Measurements from ENCODE around the gene PPWD1. TPM values are rescaled to one million over a fixed set of nuclear protein-coding genes. Genes with fewer than 3 reads are reported as not detected.

Gene PPWD1
- 10 to 100 TPM; 25.0 to 39.7 (median 29.2) TPM for total RNA-seq

GRCh38 chr5:65562731-65563701 is at the start of gene PPWD1, which contains the start of gene CENPK:
PPWD1 (plus strand) TSS chr5:65563296; CDS start chr5:65563311, 15 bp downstream.
CENPK (minus strand) TSS chr5:65563168; CDS start chr5:65554907, 8,261 bp downstream.
- WGBS, 2 donors = 0% methylated on average over 38 to 54 of the region's 54 CpGs
- TF ChIP-seq CTCF (IDR thresholded peaks at IDR 0.05) = no peak
- H3K4me3 ChIP-seq (ENCODE audit: low read depth, poor library complexity, severe bottlenecking) = peak within 1 kb of the TSS; percentile 80
- peak; percentile 95 to 99 for DNase-seq (ENCODE audit: low spot score in 2 of 2)
- intact Hi-C loops (cut with DNase I; ENCODE audit: low total_unique reads) = no loop called here

DNA sequence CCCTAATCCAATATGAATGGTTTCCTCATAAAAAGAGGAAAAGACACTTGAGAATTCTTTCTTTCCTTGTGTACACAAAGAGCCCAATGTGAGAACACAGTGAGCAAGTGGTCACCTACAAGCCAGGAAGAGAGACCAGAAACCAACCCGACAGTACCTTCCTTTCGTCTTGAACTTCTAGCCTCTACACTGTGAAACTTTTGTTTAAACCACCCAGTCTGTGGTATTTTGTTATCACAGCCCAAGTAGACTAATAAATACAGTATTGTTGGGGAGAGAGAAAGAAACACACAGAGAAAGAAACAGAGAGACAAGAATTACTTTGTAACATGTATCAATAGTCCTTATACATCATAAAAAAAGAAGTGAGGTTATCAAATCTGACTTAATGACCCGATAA is 37.4 kb upstream of the PPWD1 start:
- DNase-seq (ENCODE audit: low spot score in 2 of 2) = no peak
- no peak for TF ChIP-seq CTCF (IDR thresholded peaks at IDR 0.05)
- no peak for TF ChIP-seq POLR2A (IDR thresholded peaks at IDR 0.05)
- 91 to 93% methylated on average over 3 of the region's 3 CpGs for WGBS, 2 donors
- intact Hi-C loops (cut with DNase I; ENCODE audit: low total_unique reads) = no loop called here
- H3K4me3 ChIP-seq (ENCODE audit: low read depth, poor library complexity, severe bottlenecking) = no peak overlapping the region

DNA sequence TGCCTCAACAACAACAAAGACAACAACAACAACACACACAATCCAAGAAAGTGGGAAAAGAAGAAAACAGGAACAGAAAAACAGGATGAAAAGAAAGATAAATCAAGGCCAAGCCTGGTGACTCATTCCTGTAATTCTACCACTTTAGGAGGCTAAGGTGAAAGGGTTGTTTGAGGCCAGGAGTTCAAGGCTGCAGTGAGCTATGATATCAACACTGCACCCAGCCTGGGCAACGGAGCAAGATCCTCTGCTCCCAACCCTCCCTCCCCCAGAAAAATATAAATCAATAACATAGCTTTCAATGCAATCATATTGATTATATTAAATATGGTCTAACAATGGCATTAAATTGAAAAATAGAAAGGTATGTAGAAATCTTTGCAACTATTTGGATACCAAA is 32.2 kb upstream of the PPWD1 start:
- no peak for DNase-seq (ENCODE audit: low spot score in 2 of 2)
- intact Hi-C loops (cut with DNase I; ENCODE audit: low total_unique reads) = no loop called here
- no peak overlapping the region for H3K4me3 ChIP-seq (ENCODE audit: low read depth, poor library complexity, severe bottlenecking)
- WGBS, 2 donors = 97 to 100% methylated on average over 1 of the region's 1 CpG
- no peak for TF ChIP-seq POLR2A (IDR thresholded peaks at IDR 0.05)

GRCh38 chr5:65535529-65535987 is 27.5 kb upstream of the PPWD1 start:
- no peak for TF ChIP-seq POLR2A (IDR thresholded peaks at IDR 0.05)
- TF ChIP-seq CTCF (IDR thresholded peaks at IDR 0.05) = no peak
- WGBS, 2 donors = 89 to 91% methylated on average over 6 of the region's 6 CpGs
- H3K4me3 ChIP-seq (ENCODE audit: low read depth, poor library complexity, severe bottlenecking) = no peak overlapping the region
- DNase-seq (ENCODE audit: low spot score in 2 of 2) = no peak
- intact Hi-C loops (cut with DNase I; ENCODE audit: low total_unique reads) = no loop called here

GRCh38 chr5:65539827-65540226 is 23.3 kb upstream of the PPWD1 start:
- TF ChIP-seq POLR2A (IDR thresholded peaks at IDR 0.05) (no peak), CTCF (IDR thresholded peaks at IDR 0.05) (no peak)
- no peak for DNase-seq (ENCODE audit: low spot score in 2 of 2)
- intact Hi-C loops (cut with DNase I; ENCODE audit: low total_unique reads) = no loop called here
- H3K4me3 ChIP-seq (ENCODE audit: low read depth, poor library complexity, severe bottlenecking) = no peak overlapping the region

DNA sequence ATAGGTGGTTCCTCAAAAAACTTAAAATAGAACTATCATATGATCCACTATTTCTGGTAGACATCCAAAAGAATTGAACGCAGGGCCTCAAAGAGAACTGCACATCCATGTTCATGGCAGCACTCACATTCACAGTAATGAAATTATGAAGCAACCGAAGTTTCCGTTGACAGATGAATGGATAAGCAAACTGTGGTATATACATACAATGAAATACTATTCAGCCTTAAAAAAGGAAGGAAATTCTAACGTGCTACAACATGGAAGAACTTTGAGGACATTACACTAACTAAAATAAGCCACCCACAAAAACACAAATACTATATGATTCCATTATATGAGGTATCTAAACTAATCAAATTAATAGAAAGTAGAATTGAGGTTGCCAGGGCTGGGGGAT is 18.6 kb upstream of the PPWD1 start:
- TF ChIP-seq CTCF (IDR thresholded peaks at IDR 0.05) (no peak), POLR2A (IDR thresholded peaks at IDR 0.05) (no peak)
- 96 to 98% methylated on average over 4 of the region's 4 CpGs for WGBS, 2 donors
- intact Hi-C loops (cut with DNase I; ENCODE audit: low total_unique reads) = no loop called here

More for the DNA sequence above, 18.6 kb upstream of the PPWD1 start:
- DNase-seq (ENCODE audit: low spot score in 2 of 2) = no peak
- H3K4me3 ChIP-seq (ENCODE audit: low read depth, poor library complexity, severe bottlenecking) = no peak overlapping the region
